ENCODE measurements around the gene CELA2B.
"Not testable (repeated sequence)": the region's sequence is repeated elsewhere in the genome, so short reads cannot be mapped to it uniquely, and the experiment has no call there.

Gene CELA2B

GRCh38 chr1:15475752-15476314 is at the start of gene CELA2B:
CELA2B (plus strand) TSS chr1:15476104; CDS start chr1:15476126, 22 bp downstream.
- Histone ChIP-seq H3K27me3 (ENCODE audit: insufficient read depth, low read length) (no peaks in the 10 kb centered on the region), H3K27ac (ENCODE audit: low read length) (no peak within 1 kb of the TSS), H3K36me3 (ENCODE audit: insufficient read depth, low read depth, low read length) (no peaks in the 10 kb centered on the region), H3K4me1 (ENCODE audit: insufficient read depth, low read length) (no peaks in the 10 kb centered on the region), H3K4me3 (ENCODE audit: low read length) (no peak within 1 kb of the TSS), H3K9ac (ENCODE audit: low read depth, low read length) (no peak within 1 kb of the TSS), H3K9me3 (ENCODE audit: insufficient read depth, low read depth, low read length) (no peaks in the 10 kb centered on the region)

GRCh38 chr1:15426492-15427279 is 49.2 kb upstream of the CELA2B start:
- no peak overlapping the region for H3K27ac ChIP-seq (ENCODE audit: low read length)
- no peaks in the 10 kb centered on the region for H3K4me1 ChIP-seq (ENCODE audit: insufficient read depth, low read length)
- no peak overlapping the region for H3K4me3 ChIP-seq (ENCODE audit: low read length)
- H3K27me3 ChIP-seq (ENCODE audit: insufficient read depth, low read length): no peaks in the 10 kb centered on the region
- H3K9me3 ChIP-seq (ENCODE audit: insufficient read depth, low read depth, low read length): no peaks in the 10 kb centered on the region
- no peak overlapping the region for H3K9ac ChIP-seq (ENCODE audit: low read depth, low read length)
- no peaks in the 10 kb centered on the region for H3K36me3 ChIP-seq (ENCODE audit: insufficient read depth, low read depth, low read length)

GRCh38 chr1:15427280-15427666 is 48.6 kb upstream of the CELA2B start:
- Histone ChIP-seq H3K4me1 (ENCODE audit: insufficient read depth, low read length) (no peaks in the 10 kb centered on the region), H3K9me3 (ENCODE audit: insufficient read depth, low read depth, low read length) (no peaks in the 10 kb centered on the region), H3K9ac (ENCODE audit: low read depth, low read length) (no peak overlapping the region), H3K27me3 (ENCODE audit: insufficient read depth, low read length) (no peaks in the 10 kb centered on the region), H3K4me3 (ENCODE audit: low read length) (no peak overlapping the region), H3K27ac (ENCODE audit: low read length) (no peak overlapping the region), H3K36me3 (ENCODE audit: insufficient read depth, low read depth, low read length) (no peaks in the 10 kb centered on the region)

- H3K9me3 ChIP-seq (ENCODE audit: insufficient read depth, low read depth, low read length); H3K9ac ChIP-seq (ENCODE audit: low read depth, low read length); H3K27me3 ChIP-seq (ENCODE audit: insufficient read depth, low read length); H3K4me1 ChIP-seq (ENCODE audit: insufficient read depth, low read length); H3K27ac ChIP-seq (ENCODE audit: low read length); H3K4me3 ChIP-seq (ENCODE audit: low read length); H3K36me3 ChIP-seq (ENCODE audit: insufficient read depth, low read depth, low read length): not testable (repeated sequence)
Observed at GRCh38 chr1:15428252-15428651, 47.7 kb upstream of the CELA2B start.

GRCh38 chr1:15428815-15429435 is 47.0 kb upstream of the CELA2B start:
- Histone ChIP-seq H3K9me3 (ENCODE audit: insufficient read depth, low read depth, low read length) (no peaks in the 10 kb centered on the region), H3K4me1 (ENCODE audit: insufficient read depth, low read length) (no peaks in the 10 kb centered on the region), H3K9ac (ENCODE audit: low read depth, low read length) (no peak overlapping the region), H3K36me3 (ENCODE audit: insufficient read depth, low read depth, low read length) (no peaks in the 10 kb centered on the region), H3K27ac (ENCODE audit: low read length) (no peak overlapping the region), H3K27me3 (ENCODE audit: insufficient read depth, low read length) (no peaks in the 10 kb centered on the region), H3K4me3 (ENCODE audit: low read length) (no peak overlapping the region)

- H3K27ac ChIP-seq (ENCODE audit: low read length): no peak overlapping the region
- no peaks in the 10 kb centered on the region for H3K9me3 ChIP-seq (ENCODE audit: insufficient read depth, low read depth, low read length)
Observed at GRCh38 chr1:15429701-15430149, 46.2 kb upstream of the CELA2B start.

GRCh38 chr1:15430787-15431570 is 44.9 kb upstream of the CELA2B start:
- no peak overlapping the region for H3K27ac ChIP-seq (ENCODE audit: low read length)
- no peaks in the 10 kb centered on the region for H3K36me3 ChIP-seq (ENCODE audit: insufficient read depth, low read depth, low read length)
- no peaks in the 10 kb centered on the region for H3K9me3 ChIP-seq (ENCODE audit: insufficient read depth, low read depth, low read length)

More at GRCh38 chr1:15429701-15430149, 46.2 kb upstream of the CELA2B start:
- no peak overlapping the region for H3K4me3 ChIP-seq (ENCODE audit: low read length)
- no peak overlapping the region for H3K9ac ChIP-seq (ENCODE audit: low read depth, low read length)
- H3K36me3 ChIP-seq (ENCODE audit: insufficient read depth, low read depth, low read length): no peaks in the 10 kb centered on the region
- H3K27me3 ChIP-seq (ENCODE audit: insufficient read depth, low read length): no peaks in the 10 kb centered on the region
- H3K4me1 ChIP-seq (ENCODE audit: insufficient read depth, low read length): no peaks in the 10 kb centered on the region

GRCh38 chr1:15431571-15431948 is 44.3 kb upstream of the CELA2B start:
- Histone ChIP-seq H3K36me3 (ENCODE audit: insufficient read depth, low read depth, low read length) (no peaks in the 10 kb centered on the region), H3K9ac (ENCODE audit: low read depth, low read length) (no peak overlapping the region), H3K27me3 (ENCODE audit: insufficient read depth, low read length) (no peaks in the 10 kb centered on the region), H3K27ac (ENCODE audit: low read length) (no peak overlapping the region), H3K9me3 (ENCODE audit: insufficient read depth, low read depth, low read length) (no peaks in the 10 kb centered on the region), H3K4me1 (ENCODE audit: insufficient read depth, low read length) (no peaks in the 10 kb centered on the region), H3K4me3 (ENCODE audit: low read length) (no peak overlapping the region)

More at GRCh38 chr1:15430787-15431570, 44.9 kb upstream of the CELA2B start:
- Histone ChIP-seq H3K27me3 (ENCODE audit: insufficient read depth, low read length) (no peaks in the 10 kb centered on the region), H3K9ac (ENCODE audit: low read depth, low read length) (no peak overlapping the region), H3K4me3 (ENCODE audit: low read length) (no peak overlapping the region), H3K4me1 (ENCODE audit: insufficient read depth, low read length) (no peaks in the 10 kb centered on the region)

GRCh38 chr1:15432324-15432723 is 43.6 kb upstream of the CELA2B start:
- no peak overlapping the region for H3K9ac ChIP-seq (ENCODE audit: low read depth, low read length)
- H3K36me3 ChIP-seq (ENCODE audit: insufficient read depth, low read depth, low read length): no peaks in the 10 kb centered on the region
- no peak overlapping the region for H3K4me3 ChIP-seq (ENCODE audit: low read length)
- no peak overlapping the region for H3K27ac ChIP-seq (ENCODE audit: low read length)
- no peaks in the 10 kb centered on the region for H3K27me3 ChIP-seq (ENCODE audit: insufficient read depth, low read length)
- H3K9me3 ChIP-seq (ENCODE audit: insufficient read depth, low read depth, low read length): no peaks in the 10 kb centered on the region
- no peaks in the 10 kb centered on the region for H3K4me1 ChIP-seq (ENCODE audit: insufficient read depth, low read length)

- H3K4me1 ChIP-seq (ENCODE audit: insufficient read depth, low read length): no peaks in the 10 kb centered on the region
- H3K9ac ChIP-seq (ENCODE audit: low read depth, low read length): no peak overlapping the region
- H3K27me3 ChIP-seq (ENCODE audit: insufficient read depth, low read length): no peaks in the 10 kb centered on the region
- H3K27ac ChIP-seq (ENCODE audit: low read length): no peak overlapping the region
- no peak overlapping the region for H3K4me3 ChIP-seq (ENCODE audit: low read length)
- H3K36me3 ChIP-seq (ENCODE audit: insufficient read depth, low read depth, low read length): no peaks in the 10 kb centered on the region
- no peaks in the 10 kb centered on the region for H3K9me3 ChIP-seq (ENCODE audit: insufficient read depth, low read depth, low read length)
Observed at GRCh38 chr1:15433471-15433870, 42.4 kb upstream of the CELA2B start.

GRCh38 chr1:15434739-15435138 is 41.2 kb upstream of the CELA2B start:
- not testable (repeated sequence) for H3K4me1 ChIP-seq (ENCODE audit: insufficient read depth, low read length)

More at GRCh38 chr1:15434739-15435138, 41.2 kb upstream of the CELA2B start:
- H3K4me3 ChIP-seq (ENCODE audit: low read length); H3K36me3 ChIP-seq (ENCODE audit: insufficient read depth, low read depth, low read length); H3K9ac ChIP-seq (ENCODE audit: low read depth, low read length); H3K27me3 ChIP-seq (ENCODE audit: insufficient read depth, low read length); H3K9me3 ChIP-seq (ENCODE audit: insufficient read depth, low read depth, low read length); H3K27ac ChIP-seq (ENCODE audit: low read length): not testable (repeated sequence)
